ENCODE data around the gene VPS37C.

The VPS37C gene

GRCh38 chr11:61118004-61118403 lies 43.2 kb downstream of the VPS37C start:
- TF ChIP-seq POLR2AphosphoS5 (IDR thresholded peaks at IDR 0.05; ENCODE audit: low read depth) (no peak), GABPA (IDR thresholded peaks at IDR 0.05; ENCODE audit: low read depth) (no peak), REST (IDR thresholded peaks at IDR 0.05; ENCODE audit: insufficient replicate concordance, low read depth) (no peak), SPI1 (IDR thresholded peaks at IDR 0.05; ENCODE audit: borderline replicate concordance, low read depth) (no peak), CTCF (IDR thresholded peaks at IDR 0.05; ENCODE audit: insufficient read depth, low read length) (no peak)
- no peak overlapping the region for H3K27ac ChIP-seq (replicated peaks)
- H3K4me3 ChIP-seq (replicated peaks; ENCODE audit: insufficient read depth, low read length) = no peak overlapping the region
- no peaks in the 10 kb centered on the region for H3K27me3 ChIP-seq (ENCODE audit: insufficient read depth, poor library complexity, severe bottlenecking)
- DNase-seq (ENCODE audit: low read depth in 1 of 2, low spot score in 1 of 2) = no peak

GRCh38 chr11:61117168-61117520 lies 44.1 kb downstream of the VPS37C start:
- Histone ChIP-seq H3K27me3 (ENCODE audit: insufficient read depth, poor library complexity, severe bottlenecking) (no peaks in the 10 kb centered on the region), H3K4me3 (replicated peaks; ENCODE audit: insufficient read depth, low read length) (no peak overlapping the region), H3K27ac (replicated peaks) (no peak overlapping the region)
- DNase-seq (ENCODE audit: low read depth in 1 of 2, low spot score in 1 of 2) = no peak
- TF ChIP-seq POLR2AphosphoS5 (IDR thresholded peaks at IDR 0.05; ENCODE audit: low read depth) (no peak), CTCF (IDR thresholded peaks at IDR 0.05; ENCODE audit: insufficient read depth, low read length) (no peak)

GRCh38 chr11:61116426-61117167 lies 44.6 kb downstream of the VPS37C start:
- TF ChIP-seq SPI1 (IDR thresholded peaks at IDR 0.05; ENCODE audit: borderline replicate concordance, low read depth) (no peak), CTCF (IDR thresholded peaks at IDR 0.05; ENCODE audit: insufficient read depth, low read length) (no peak), REST (IDR thresholded peaks at IDR 0.05; ENCODE audit: insufficient replicate concordance, low read depth) (no peak), POLR2AphosphoS5 (IDR thresholded peaks at IDR 0.05; ENCODE audit: low read depth) (no peak), GABPA (IDR thresholded peaks at IDR 0.05; ENCODE audit: low read depth) (no peak)

More at GRCh38 chr11:61116426-61117167, 44.6 kb downstream of the VPS37C start:
- no peak for DNase-seq (ENCODE audit: low read depth in 1 of 2, low spot score in 1 of 2)
- no peak overlapping the region for H3K4me3 ChIP-seq (replicated peaks; ENCODE audit: insufficient read depth, low read length)
- H3K27ac ChIP-seq (replicated peaks) = no peak overlapping the region
- no peaks in the 10 kb centered on the region for H3K27me3 ChIP-seq (ENCODE audit: insufficient read depth, poor library complexity, severe bottlenecking)

Measured in HL-60 (cell line).